ENCODE data around the gene MKS1.

Gene MKS1

GRCh38 chr17:58239987-58240386, 20.9 kb upstream of the MKS1 start:
- Histone ChIP-seq H3K4me2 (ENCODE audit: low read depth, low read length, poor library complexity, severe bottlenecking) (no peak overlapping the region), H3K4me1 (ENCODE audit: insufficient read depth, low read length, poor library complexity, severe bottlenecking) (no peaks in the 10 kb centered on the region), H4K20me1 (ENCODE audit: insufficient read depth, low read length, poor library complexity, severe bottlenecking) (no peaks in the 10 kb centered on the region), H2AFZ (ENCODE audit: low read length) (no peak overlapping the region), H3F3A (ENCODE audit: low read depth) (no peaks in the 10 kb centered on the region), H3K36me3 (ENCODE audit: insufficient read depth, low read length) (no peaks in the 10 kb centered on the region), H3K9me2 (replicated peaks; ENCODE audit: low read depth, low read length) (no peaks in the 10 kb centered on the region), H3K27me3 (ENCODE audit: insufficient read depth, low read length, poor library complexity, severe bottlenecking) (peaks cover 14% of the 10 kb centered on the region), H3K4me3 (ENCODE audit: low read length, poor library complexity, severe bottlenecking) (no peak overlapping the region), H3K9me3 (ENCODE audit: insufficient read depth, low read depth, low read length) (no peaks in the 10 kb centered on the region), H3K9ac (ENCODE audit: low read depth, low read length, poor library complexity, severe bottlenecking) (no peak overlapping the region), H3K79me2 (ENCODE audit: insufficient read depth, low read length) (no peaks in the 10 kb centered on the region)
- TF ChIP-seq EZH2phosphoT487 (IDR thresholded peaks at IDR 0.05; ENCODE audit: borderline replicate concordance) (no peak), CTCF (conservative IDR thresholded peaks at IDR 0.05; ENCODE audit: low read length) (no peak)

DNA sequence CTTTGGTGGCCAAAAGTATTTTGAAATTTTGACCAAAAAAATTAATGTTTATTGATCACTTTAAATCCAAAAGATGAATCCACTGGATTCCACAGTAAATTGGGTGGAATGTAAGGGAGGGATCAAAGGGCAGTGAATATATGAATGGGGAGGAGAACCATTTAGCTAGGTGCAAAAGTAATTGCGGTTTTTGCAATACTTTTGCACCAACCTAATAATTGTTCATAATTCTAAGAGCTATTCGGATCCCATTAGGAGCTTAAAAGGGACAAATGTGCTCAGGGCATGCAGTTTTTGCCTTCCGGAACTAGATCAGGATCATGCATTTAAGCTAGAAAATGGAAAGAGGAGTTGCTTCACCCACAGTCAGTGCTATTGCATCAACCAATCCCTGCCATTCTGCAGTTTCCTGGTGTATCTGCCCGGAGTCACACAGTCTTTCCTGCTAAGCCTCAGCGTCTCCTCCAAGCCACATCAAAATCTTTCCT, 19.1 kb upstream of the MKS1 start, which contains the start of gene LPO:
LPO (plus strand) TSS at position 438 of the 488 bp plus-strand sequence. CDS start 4,396 bp downstream, outside the sequence.
- no peaks in the 10 kb centered on the region for H3K36me3 ChIP-seq (ENCODE audit: insufficient read depth, low read length)
- no peak within 1 kb of the TSS for H3K4me3 ChIP-seq (ENCODE audit: low read length, poor library complexity, severe bottlenecking)
- no peaks in the 10 kb centered on the region for H3K9me2 ChIP-seq (replicated peaks; ENCODE audit: low read depth, low read length)
- H2AFZ ChIP-seq (ENCODE audit: low read length), result no peak within 1 kb of the TSS
- H3K4me2 ChIP-seq (ENCODE audit: low read depth, low read length, poor library complexity, severe bottlenecking), result no peak within 1 kb of the TSS
- no peak within 1 kb of the TSS for H3K9ac ChIP-seq (ENCODE audit: low read depth, low read length, poor library complexity, severe bottlenecking)
- TF ChIP-seq CTCF (conservative IDR thresholded peaks at IDR 0.05; ENCODE audit: low read length), result no peak
- no peak for TF ChIP-seq EZH2phosphoT487 (IDR thresholded peaks at IDR 0.05; ENCODE audit: borderline replicate concordance)
- no peaks in the 10 kb centered on the region for H3K4me1 ChIP-seq (ENCODE audit: insufficient read depth, low read length, poor library complexity, severe bottlenecking)
- H3K79me2 ChIP-seq (ENCODE audit: insufficient read depth, low read length), result no peaks in the 10 kb centered on the region
- no peaks in the 10 kb centered on the region for H3K9me3 ChIP-seq (ENCODE audit: insufficient read depth, low read depth, low read length)
- no peaks in the 10 kb centered on the region for H3F3A ChIP-seq (ENCODE audit: low read depth)
- no peaks in the 10 kb centered on the region for H4K20me1 ChIP-seq (ENCODE audit: insufficient read depth, low read length, poor library complexity, severe bottlenecking)
- peaks cover 16% of the 10 kb centered on the region for H3K27me3 ChIP-seq (ENCODE audit: insufficient read depth, low read length, poor library complexity, severe bottlenecking)

DNA sequence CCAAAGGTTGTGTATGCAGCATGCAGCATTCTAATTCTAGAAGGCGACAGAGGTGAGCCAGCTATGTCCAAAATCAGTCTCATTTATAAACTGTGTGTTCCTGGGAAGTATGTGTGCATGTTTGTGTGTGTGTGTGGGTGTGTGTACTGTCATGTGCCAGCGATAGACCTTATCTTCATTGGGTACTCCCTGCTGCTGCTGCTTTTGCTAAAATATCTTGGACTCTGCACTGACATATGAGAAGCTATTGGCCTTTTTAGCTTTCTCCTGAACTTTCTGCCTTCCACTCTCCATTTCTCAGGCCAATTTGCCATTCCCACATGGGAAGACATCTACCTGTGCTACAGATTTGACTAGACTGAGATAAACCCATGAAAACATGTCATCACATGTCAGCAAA, 17.3 kb upstream of the MKS1 start:
- no peak overlapping the region for H3K4me2 ChIP-seq (ENCODE audit: low read depth, low read length, poor library complexity, severe bottlenecking)
- TF ChIP-seq EZH2phosphoT487 (IDR thresholded peaks at IDR 0.05; ENCODE audit: borderline replicate concordance), result no peak
- TF ChIP-seq CTCF (conservative IDR thresholded peaks at IDR 0.05; ENCODE audit: low read length), result no peak
- no peaks in the 10 kb centered on the region for H3F3A ChIP-seq (ENCODE audit: low read depth)
- no peaks in the 10 kb centered on the region for H3K9me3 ChIP-seq (ENCODE audit: insufficient read depth, low read depth, low read length)
- H3K4me3 ChIP-seq (ENCODE audit: low read length, poor library complexity, severe bottlenecking), result no peak overlapping the region
- H3K4me1 ChIP-seq (ENCODE audit: insufficient read depth, low read length, poor library complexity, severe bottlenecking), result no peaks in the 10 kb centered on the region
- H3K9me2 ChIP-seq (replicated peaks; ENCODE audit: low read depth, low read length), result no peaks in the 10 kb centered on the region
- no peaks in the 10 kb centered on the region for H3K79me2 ChIP-seq (ENCODE audit: insufficient read depth, low read length)
- no peaks in the 10 kb centered on the region for H3K36me3 ChIP-seq (ENCODE audit: insufficient read depth, low read length)
- no peaks in the 10 kb centered on the region for H4K20me1 ChIP-seq (ENCODE audit: insufficient read depth, low read length, poor library complexity, severe bottlenecking)
- H3K9ac ChIP-seq (ENCODE audit: low read depth, low read length, poor library complexity, severe bottlenecking), result no peak overlapping the region
- H3K27me3 ChIP-seq (ENCODE audit: insufficient read depth, low read length, poor library complexity, severe bottlenecking), result peaks cover 16% of the 10 kb centered on the region
- no peak overlapping the region for H2AFZ ChIP-seq (ENCODE audit: low read length)
